ENCODE data around the gene ABI3BP.

ABI3BP gene

DNA sequence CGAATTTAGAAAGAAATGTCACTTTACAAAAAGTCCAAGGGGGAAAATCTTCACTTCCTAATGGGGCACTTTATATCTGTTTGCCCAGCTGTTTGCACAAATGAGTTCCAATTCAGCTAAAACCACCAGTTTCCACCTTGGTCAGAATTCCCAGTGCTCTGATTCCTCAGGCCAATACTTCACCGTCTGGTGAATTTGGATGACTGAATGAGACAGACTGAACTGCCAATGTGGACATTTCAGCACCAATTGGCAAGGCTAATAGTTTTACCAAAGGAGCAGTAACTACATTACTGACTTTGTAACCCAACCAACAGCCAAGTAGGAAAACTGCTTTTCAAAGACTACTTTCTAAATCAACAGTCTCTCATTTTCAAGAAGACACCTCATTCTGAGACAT is 51.8 kb downstream of the ABI3BP start:
- no peak for DNase-seq (ENCODE audit: low read depth)

DNA sequence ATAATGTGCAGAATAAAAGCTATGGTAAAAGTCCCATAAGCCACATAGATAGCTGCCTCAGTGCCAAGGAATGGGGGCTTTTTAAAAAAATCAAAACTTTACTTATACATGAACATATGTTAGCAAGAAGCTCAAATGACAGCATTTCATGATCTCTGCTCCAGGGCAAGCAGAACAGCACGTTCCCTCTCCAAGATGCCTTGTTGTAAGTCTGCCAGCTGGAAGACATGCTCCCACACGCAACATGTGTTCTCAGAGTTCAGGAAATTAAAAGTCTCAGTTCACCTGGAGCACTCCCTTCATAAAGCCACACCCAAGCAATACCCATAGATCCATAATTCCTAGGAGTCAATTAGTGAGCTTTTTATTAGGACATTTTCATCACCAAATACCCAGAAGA is 52.2 kb downstream of the ABI3BP start:
- no peak for DNase-seq (ENCODE audit: low read depth)

DNA sequence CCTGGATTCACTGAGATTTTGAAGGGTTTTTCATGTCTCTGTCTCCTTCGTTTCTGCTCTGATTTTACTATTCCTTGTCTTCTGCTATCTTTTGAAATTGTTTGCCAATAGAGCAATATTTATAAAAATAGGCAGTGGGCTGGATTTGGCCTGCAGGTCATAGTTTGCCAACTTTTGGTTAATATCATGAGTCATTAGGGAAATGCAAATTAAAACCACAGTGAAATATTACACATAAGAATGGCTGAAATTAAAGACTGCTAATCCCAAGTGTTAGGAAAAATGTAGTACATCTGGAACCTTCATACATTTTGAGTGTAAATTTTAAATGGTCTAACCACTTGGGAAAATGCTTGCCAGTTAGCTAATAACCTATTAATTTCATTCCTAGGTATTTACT is 56.3 kb downstream of the ABI3BP start:
- DNase-seq (ENCODE audit: low read depth) = no peak

DNA sequence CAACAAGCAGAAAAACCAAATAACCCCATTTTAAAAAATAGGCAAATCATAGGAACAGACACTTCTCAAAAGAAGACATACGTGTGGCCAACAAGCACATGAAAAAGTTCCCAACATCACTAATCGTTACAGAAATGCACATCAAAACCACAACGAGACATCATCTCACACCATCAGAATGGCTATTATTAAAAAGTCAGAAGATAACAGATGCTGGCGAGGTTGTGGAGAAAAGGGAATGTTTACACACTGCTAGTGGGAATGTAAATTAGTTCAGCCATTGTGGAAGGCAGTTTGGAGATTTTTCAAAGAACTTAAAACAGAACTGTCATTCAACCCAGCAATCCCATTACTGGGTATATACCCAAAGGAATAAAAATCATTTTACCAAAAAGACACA is 60.7 kb downstream of the ABI3BP start:
- DNase-seq (ENCODE audit: low read depth) = no peak

DNA sequence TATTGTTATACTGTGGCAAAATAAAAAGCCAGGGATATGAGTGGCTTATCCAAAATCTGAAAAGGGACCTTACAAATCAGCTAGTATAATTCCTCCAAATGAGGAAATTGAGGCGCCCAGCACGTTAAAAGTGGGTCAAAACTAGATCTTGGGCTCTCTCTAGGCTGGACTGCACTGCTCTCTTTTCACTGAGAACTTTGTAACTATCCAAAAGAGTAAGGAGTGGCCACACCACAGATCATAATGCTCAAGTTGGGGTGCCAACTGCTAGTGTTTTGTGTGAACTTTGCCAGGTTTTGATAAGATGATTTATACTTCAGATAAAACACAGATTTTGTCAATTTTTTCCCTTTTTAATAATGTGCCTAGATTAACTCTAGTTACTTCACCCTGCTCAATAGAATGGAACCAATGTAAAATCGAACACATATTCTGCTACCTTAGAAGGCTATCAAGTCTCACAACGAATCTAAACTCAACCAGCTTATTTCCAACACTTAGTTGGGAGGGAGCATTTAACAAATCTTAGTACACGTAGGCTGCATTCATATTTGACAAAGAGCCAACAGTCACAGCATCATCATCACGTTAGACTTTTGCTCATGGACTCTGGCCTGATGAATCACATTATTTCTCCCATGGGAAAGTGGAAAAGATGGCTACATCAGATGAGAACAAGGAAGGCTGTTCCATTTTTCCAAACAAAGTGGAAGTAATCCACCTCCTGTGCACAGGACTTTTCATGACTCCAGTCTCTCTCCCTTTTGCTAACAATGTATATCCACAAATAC is 64.4 kb downstream of the ABI3BP start:
- DNase-seq (ENCODE audit: low read depth) = no peak

DNA sequence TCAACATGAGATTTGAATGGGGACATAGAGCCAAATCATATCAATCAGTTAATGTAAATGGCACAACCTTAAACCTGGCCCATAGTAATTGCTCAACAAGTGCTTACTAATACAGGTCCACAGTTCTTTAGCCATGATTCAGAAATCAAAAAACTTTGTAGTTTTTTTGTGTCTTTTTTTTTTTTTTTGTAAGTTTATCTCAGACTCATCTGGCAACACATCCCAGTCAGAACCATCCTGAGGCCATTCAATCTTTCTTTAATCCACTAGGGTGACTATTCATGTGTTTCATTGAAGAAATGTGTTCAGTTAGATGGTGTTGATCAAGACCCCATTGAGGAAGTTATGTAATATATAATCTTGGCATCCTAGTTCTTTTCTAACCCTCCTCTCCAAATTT is 65.4 kb downstream of the ABI3BP start:
- DNase-seq (ENCODE audit: low read depth) = no peak

DNA sequence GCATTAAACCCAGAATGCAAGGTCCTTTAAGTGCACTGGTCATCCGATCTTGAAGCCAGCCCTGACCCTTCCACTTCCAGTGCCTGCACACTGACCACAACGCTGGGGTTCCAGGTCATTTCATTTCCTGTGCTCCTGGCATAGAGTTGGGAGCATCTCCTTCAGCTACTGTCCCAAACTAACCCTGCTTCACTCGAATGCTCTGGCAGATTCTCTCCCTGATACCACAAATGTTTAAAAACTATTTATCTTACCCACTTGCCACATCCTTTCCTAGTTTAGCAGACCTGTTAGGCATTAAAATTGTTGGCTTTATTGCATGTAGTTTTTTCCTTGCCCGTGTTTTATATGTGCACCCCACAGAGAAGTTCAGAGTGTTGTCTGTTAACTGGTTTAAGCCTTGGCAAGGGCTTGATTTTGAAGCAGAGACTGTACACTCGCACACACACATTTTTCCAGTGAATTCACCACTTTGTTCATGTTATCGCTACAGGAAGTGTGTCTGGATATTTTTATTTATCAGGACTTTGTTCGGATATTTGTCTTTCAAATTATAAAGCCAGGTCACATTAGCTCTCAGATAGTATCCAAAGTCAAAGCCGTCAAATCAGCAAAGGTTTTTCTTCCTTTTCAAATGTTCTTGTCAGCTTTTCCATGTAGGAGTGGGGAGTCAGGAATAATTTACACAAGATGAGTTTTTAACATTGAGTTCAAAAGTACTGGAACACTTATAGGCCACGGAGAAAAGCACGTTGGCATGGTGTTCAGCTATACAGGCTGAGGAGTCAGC is 77.3 kb downstream of the ABI3BP start:
- no peak for DNase-seq (ENCODE audit: low read depth)

DNA sequence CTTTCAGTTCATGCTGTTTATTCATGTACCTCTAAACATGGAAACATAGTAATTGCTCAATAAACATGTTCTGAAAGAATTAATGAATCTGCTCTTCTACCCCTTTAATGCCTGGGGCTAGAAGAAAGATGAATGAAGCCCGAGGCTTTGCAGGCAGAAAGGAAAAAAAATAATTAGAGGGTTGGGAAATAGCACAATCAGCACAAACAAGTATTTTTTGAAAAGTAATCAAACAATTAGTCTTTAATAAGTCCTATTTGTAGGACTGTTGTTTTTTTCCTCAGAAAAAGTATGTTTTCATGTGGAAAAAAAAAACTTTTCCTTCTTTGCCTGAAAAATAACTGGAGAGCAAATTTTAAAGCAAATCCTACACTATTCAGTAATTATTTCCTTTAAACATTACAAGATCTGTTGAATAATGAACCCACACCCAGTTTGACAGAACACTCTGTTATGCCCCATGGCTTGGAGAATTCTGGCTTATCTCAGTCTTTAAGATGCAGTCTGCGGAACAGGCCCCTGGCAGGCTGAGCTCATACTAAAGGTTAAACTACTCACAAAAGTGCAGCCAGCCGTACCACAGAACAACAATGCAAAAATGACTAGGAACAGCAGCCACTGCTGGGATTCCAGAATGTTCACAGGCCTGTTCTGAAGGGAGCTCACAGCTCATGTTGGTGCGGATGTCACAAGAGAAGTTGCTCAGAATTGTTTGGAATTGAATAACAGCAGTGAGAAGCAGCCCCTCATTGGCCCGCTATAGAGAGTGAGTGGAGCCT is 79.2 kb downstream of the ABI3BP start:
- DNase-seq (ENCODE audit: low read depth) = no peak

DNA sequence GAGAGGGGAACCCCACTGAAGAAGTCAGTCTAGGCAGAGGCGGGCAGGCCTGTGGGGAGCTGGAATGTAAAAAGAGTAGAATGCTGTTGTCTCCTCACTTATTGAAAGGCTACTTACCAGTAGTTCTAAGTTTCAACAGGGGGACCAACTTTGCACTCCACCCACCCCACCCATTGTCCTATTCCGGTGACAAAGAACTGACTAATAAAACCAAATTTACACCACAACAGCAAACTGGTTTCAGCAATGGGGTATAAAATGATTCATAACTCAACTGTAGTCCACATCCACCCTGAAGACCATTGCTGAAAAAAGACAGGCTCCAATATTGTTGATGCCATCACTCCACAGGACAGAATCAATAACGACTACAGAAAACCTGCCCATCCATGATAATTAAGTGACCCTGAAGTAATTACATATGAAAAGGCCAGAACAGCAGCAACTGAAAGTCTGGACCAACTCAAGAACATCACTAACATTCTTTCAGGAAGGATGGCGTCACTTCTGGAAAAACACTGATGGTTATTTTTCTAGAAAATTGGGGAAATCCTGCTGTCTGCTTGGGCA is 80.2 kb downstream of the ABI3BP start:
- no peak for DNase-seq (ENCODE audit: low read depth)

DNA sequence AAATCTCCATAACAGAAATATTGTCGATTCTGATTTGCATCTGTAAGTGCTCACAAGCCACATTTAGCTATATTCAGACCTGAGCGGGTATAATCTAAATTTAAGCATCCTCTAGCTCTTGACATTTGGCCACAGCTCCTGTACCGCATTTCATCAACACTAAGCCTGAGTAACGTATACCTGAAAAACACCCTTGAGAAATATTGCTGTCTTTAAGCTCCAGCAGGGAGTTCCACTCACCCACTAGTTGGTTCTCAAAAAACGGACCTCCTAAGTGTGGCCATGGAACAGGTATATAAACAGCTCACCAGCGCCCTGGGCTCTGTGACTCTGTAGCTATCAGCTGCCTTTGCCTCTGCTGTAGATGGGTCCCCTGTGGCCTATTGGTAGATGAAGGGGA is 80.7 kb downstream of the ABI3BP start:
- no peak for DNase-seq (ENCODE audit: low read depth)

DNA sequence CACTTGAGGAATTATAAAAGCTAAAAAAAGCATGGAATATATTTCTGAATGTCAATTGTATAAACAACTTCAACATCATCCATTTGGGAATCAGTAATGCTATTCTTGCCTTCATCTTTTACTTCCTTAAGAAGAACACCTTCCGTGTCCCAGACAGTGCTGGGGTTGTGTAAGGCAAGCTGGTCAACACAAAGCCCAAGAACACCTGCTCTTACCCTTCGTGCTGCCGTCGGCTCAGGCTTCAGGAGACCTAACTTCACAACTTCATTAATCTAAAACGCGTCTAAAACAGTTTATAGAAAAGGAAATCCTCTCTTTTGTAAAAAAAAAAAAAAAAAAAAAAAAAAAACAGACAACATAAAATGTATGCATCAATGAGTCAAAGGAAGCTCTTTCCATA is 81.3 kb downstream of the ABI3BP start:
- DNase-seq (ENCODE audit: low read depth) = no peak

DNA sequence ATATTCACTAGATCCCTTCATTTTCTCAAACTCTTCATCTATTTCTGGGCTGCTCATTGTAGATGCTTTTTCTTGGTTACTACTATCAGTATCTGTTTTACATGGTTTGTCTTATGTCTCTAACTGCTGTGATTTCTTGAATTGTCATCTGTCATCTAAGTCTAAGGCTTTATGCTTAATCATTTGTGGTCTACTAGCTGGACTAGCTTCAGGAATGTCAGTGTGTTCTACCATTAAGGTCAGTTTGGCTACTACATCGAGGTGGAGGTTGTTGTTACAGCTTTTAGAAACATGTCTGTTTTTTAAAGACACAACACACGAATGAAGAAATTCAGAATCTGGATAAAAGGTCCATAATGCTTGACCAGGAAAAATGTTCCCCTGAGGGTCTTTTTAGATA is 82.2 kb downstream of the ABI3BP start:
- DNase-seq (ENCODE audit: low read depth) = no peak

DNA sequence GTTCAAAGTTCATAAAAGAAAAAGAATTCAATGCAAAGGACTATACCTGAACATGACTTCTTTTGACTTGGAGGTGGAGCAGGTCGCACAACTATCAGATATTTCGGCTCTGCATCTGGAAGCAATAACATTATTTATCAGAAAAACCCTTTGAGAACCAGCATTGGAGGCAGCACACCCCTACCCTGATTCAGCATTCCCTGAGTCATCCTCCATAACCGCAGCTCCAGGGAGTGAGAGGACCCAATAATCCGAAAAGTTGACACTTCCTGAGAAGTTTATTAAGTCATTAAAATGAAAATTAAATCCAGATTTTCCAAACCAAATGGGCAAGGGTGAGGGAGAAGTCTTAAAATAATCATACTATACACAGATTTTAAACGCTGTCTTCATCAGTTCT is 90.6 kb downstream of the ABI3BP start:
- DNase-seq (ENCODE audit: low read depth) = no peak

DNA sequence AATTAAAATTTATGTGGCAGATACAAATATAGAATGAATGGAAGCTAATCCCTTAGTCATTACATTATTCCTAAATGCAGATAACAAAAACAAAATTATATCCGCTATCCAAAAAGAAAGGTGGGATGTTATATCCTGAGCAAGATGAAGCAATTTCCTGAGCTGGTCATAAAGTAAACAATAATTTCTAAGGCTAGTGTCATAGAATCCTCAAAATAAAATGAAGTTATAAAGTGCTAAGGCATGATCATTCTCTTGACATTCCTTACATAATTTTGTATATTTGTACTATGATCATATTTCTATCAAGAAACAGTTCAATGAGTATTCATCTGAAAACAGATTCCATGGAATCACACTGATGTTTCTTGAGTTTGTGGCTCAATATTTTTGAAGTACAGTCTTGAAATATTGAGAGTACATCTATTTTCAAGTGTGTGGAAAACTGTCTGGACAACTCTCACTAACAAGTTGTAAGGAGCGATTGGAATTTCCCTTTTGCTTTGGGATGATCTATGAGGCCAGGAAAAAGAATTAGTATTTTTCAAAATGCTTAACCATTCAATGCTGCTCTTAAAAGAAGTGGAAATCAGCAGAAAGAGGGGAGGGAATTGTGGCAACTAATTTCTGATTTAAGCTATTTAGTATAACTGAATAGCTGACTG is 92.4 kb downstream of the ABI3BP start:
- DNase-seq (ENCODE audit: low read depth) = no peak

DNA sequence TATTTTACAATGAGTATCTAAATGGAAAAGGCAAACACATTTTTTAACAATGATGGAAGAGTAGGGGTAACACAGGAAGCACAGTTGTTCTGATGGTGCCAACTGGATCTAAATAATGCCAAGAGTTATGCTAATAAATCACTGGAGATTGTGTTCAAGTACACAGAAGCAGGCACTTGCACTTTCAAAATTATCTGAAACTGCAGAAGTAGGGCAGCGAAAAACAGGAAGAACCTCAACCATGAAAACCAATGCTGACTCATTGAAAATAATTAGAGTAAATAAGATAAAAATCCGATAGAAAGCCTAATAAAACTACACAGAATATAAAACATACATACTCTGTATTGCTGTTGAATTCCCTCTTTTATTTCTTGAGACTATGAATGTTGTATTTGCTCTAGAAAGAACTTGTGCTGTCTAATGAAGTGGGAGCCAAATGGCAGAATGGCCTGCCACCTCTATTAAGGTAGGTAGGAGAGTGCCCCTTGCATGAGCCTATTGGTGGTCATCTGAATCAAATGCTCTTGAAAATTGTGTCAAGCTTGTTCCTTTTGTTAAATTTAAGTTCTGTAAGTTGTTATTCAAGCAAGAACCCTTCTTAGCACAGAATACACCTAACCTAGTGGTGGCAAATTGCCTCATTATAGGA is 93.7 kb downstream of the ABI3BP start:
- DNase-seq (ENCODE audit: low read depth) = no peak

DNA sequence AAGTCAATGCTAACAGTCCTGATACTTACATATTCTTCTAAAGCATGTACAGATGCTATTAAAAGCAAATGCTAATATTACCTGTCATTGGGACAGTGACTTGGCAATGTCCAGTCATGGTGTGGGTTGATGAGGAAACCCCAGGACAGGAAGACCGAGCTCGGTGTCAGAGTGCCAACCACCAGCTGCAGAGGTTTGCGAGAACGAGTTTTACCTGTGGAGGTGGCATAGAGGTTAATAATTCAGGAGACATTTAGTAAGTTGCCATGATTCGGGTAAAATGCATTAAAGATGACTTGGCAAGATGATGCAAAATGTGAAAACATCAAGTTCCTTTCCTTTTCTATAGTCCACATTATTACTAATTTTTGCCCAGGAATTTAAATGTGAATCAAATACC is 94.5 kb downstream of the ABI3BP start:
- DNase-seq (ENCODE audit: low read depth) = no peak

DNA sequence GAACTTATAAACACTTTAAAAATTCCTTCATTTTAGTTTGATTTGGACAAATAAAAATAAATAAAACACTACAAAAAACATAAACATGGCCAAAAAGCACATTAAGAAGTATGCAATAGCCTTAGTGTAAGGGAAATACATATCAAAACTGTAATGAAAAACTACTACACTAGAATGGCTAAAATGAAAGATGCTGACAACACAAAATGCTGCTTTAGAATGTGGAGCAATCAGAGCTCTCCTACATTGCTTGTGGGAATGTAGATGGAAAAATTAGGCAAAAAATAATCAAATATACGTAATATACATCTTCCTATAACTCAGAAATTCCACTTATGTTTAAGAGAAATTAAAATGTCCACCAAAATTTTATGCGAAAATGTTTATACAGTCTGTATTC is 96.2 kb downstream of the ABI3BP start:
- DNase-seq (ENCODE audit: low read depth) = no peak

DNA sequence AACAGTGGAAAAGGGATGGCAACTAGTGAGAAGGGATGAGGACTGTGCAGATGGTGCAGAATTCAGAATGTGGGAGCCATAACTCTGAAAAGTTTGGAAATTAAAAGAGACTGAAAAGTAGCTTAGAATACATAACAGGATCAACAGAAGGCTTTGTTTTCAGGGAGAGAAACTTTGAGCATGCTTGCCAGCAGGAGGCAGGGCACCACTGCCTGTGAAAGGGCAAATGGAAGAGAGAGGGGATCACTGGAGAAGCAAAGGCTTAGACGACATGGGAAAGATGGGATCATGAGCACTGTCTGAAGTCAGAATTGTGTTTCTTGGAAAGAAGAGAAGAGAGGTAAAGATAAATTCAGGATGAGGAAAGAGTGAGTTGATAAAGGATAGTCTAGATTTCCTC is 99.6 kb downstream of the ABI3BP start:
- DNase-seq (ENCODE audit: low read depth) = no peak

DNA sequence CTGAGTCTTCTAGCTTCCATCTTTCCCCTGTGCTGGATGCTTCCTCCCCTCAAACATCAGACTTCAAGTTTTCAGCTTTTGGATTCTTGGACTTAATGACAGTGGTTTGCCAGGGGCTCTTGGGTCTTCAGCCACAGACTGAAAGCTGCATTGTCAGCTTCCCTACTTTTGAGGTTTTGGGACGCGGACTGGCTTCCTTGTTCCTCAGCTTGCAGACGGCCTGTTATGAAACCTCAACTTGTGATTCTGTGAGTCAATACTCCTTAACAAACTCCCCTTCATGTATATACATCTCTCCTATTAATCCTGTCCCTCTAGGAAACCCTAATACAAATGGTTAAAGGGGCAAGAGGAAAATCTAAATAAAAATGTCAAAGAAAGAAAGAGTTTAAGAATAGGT is 100.1 kb downstream of the ABI3BP start:
- DNase-seq (ENCODE audit: low read depth) = no peak

DNA sequence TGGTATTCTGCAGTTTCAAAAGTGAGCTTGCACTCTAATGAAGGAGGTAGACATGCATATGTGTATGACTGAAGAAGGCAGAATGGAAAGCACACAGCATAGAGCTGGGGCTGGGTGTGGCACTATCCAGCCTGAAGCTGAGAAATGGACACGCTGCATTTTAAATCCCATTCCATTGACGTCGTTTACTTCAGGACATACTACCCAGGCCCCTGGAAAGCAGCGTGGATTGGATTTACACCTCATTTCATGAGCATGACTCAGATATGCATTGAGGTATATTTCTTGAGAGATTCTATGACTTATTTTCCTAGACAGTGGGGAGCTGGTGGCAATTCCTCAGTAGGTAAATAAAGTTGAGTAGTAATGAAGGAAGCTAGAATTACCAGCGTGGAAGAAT is 101.4 kb downstream of the ABI3BP start:
- no peak for DNase-seq (ENCODE audit: low read depth)

DNA sequence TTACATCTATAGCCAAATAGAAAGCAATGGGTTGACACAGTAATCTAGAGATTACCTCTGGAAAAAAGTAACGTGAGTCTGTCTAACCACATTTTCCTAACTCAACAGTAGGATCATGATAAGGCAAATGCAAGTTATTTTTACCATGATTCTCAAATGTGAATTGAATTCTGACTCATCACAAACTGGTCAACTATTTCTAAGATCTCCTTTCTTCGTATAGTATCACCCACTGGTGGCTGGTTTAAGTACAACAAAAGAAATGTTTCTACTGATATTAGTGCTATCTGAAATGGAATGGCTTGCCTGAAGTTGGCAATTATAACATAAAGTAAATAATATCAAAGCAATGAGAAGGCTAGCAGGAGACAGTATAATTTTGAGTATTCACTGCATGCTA is 102.2 kb downstream of the ABI3BP start:
- no peak for DNase-seq (ENCODE audit: low read depth)

DNA sequence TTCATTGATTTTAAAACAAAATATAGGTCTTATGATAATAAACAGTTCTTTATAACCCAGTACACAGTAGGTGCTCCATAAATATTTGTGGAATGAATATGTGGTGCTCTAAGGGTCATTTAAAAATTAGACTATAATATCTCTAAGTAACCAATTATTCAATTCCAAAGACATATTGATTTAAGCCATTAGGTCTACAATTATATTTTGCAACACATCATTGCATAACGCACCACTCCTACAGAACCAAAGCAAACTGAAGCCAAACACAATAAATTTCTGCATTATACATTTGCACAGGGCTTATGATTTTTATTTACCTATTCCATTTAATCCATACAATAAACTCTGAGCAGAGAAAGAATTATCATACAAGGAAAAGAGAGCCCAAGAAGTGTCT is 104.3 kb downstream of the ABI3BP start:
- DNase-seq (ENCODE audit: low read depth) = no peak
